Measurements from ENCODE around the gene ZBTB7B. TPM values are rescaled to one million over a fixed set of nuclear protein-coding genes. Genes with fewer than 3 reads are reported as not detected.
A peak's percentile ranks its signal among the peaks of the same experiment; 100 is the strongest.

Gene ZBTB7B
- total and polyA plus RNA-seq, 9 of the 15 experiments (the other 6 are each of a cell fraction or from before 2014, with no cell fraction given), result 0.04 to 46.5 (median 15.2) TPM

DNA sequence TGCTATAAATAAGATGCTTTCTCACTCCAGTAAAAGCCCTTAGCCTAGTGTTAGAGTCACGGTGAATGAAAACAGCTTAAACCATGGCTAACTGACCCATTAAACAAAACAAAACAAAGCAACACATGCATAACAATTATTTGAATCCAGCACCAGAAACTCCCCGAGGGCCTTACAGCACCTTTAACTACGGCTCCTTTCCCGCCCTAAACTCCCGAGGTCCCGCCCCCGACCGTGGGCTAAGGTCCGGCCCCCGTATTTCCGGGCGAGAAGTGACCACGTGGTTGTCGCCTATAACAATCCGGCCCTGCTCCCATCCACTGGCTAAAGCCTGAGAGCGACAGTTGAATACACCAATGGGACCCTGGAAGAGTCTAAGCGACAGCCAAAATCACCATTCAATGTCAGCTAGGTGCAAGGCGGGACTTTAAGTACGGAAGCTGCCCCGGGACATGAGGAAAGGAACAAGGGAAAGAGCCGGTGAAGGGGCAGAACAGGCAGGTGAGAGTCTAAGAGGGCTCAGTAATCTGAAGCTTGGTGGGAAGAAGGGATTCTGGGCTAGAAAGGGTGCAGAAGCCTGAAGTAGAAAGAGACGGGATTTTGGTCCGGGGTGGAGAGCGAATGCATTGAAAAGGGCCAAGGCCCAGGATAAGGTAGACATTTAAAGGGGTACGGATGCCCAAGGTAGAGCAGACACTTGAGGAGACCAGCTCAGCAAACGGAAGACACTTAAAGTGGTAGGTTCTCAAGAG, 19.5 kb upstream of the ZBTB7B start, which contains the start of gene FLAD1 (continued):
- TF ChIP-seq ZNF197 (CRISPR knock-in tag; IDR thresholded peaks at IDR 0.05; ENCODE audit: low read depth) (no peak), ZNF282 (CRISPR knock-in tag; IDR thresholded peaks at IDR 0.05) (no peak), NCOA2 (IDR thresholded peaks at IDR 0.05; ENCODE audit: partially characterized antibody in 2 of 2) (no peak), CTBP1 (IDR thresholded peaks at IDR 0.05; ENCODE audit: borderline replicate concordance) (peak; percentile 25; the same call in 1 of the 2 replicates), TAF1 (IDR thresholded peaks at IDR 0.05; ENCODE audit: control insufficient read depth, extremely low read depth, insufficient read depth, low read length, severe bottlenecking) (peak; percentile 68), TBP (optimal IDR thresholded peaks at IDR 0.05; ENCODE audit: low read depth, low read length) (peak; percentile 85), AFF4 (CRISPR knock-in tag; IDR thresholded peaks at IDR 0.05) (no peak), NR2C2 (CRISPR knock-in tag; IDR thresholded peaks at IDR 0.05) (no peak), NR2C2 (tag; IDR thresholded peaks at IDR 0.05) (peak; percentile 42), ZNF431 (CRISPR knock-in tag; IDR thresholded peaks at IDR 0.05) (no peak), CBFB (CRISPR knock-in tag; IDR thresholded peaks at IDR 0.05) (no peak), STAG1 (CRISPR knock-in tag; IDR thresholded peaks at IDR 0.05; ENCODE audit: borderline replicate concordance) (no peak), TBL1XR1 (IDR thresholded peaks at IDR 0.05; ENCODE audit: low read length in 2 of 2) (no peak; a peak in 1 of 4 replicates), CXXC5 (CRISPR knock-in tag; IDR thresholded peaks at IDR 0.05) (peak; percentile 74), ZNF76 (CRISPR knock-in tag; IDR thresholded peaks at IDR 0.05; ENCODE audit: borderline replicate concordance) (no peak)
- TF ChIP-seq, protein P1, sequence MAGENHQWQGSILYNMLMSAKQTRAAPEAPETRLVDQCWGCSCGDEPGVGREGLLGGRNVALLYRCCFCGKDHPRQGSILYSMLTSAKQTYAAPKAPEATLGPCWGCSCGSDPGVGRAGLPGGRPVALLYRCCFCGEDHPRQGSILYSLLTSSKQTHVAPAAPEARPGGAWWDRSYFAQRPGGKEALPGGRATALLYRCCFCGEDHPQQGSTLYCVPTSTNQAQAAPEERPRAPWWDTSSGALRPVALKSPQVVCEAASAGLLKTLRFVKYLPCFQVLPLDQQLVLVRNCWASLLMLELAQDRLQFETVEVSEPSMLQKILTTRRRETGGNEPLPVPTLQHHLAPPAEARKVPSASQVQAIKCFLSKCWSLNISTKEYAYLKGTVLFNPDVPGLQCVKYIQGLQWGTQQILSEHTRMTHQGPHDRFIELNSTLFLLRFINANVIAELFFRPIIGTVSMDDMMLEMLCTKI (IDR thresholded peaks at IDR 0.05; ENCODE audit: partially characterized antibody), result no peak
- TF ChIP-seq, protein P2, sequence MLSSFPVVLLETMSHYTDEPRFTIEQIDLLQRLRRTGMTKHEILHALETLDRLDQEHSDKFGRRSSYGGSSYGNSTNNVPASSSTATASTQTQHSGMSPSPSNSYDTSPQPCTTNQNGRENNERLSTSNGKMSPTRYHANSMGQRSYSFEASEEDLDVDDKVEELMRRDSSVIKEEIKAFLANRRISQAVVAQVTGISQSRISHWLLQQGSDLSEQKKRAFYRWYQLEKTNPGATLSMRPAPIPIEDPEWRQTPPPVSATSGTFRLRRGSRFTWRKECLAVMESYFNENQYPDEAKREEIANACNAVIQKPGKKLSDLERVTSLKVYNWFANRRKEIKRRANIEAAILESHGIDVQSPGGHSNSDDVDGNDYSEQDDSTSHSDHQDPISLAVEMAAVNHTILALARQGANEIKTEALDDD (IDR thresholded peaks at IDR 0.05), result no peak
- TF ChIP-seq, protein P3, sequence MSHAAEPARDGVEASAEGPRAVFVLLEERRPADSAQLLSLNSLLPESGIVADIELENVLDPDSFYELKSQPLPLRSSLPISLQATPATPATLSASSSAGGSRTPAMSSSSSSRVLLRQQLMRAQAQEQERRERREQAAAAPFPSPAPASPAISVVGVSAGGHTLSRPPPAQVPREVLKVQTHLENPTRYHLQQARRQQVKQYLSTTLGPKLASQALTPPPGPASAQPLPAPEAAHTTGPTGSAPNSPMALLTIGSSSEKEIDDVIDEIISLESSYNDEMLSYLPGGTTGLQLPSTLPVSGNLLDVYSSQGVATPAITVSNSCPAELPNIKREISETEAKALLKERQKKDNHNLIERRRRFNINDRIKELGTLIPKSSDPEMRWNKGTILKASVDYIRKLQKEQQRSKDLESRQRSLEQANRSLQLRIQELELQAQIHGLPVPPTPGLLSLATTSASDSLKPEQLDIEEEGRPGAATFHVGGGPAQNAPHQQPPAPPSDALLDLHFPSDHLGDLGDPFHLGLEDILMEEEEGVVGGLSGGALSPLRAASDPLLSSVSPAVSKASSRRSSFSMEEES (CRISPR knock-in tag; IDR thresholded peaks at IDR 0.05), result peak; percentile 85

Measured in K562 (cell line).